ENCODE data around the gene CKLF.
A peak's percentile ranks its signal among the peaks of the same experiment; 100 is the strongest.
"Not testable (repeated sequence)": the region's sequence is repeated elsewhere in the genome, so short reads cannot be mapped to it uniquely, and the experiment has no call there.

Gene CKLF

GRCh38 chr16:66598111-66598510 lies 45.7 kb downstream of the CKLF start:
- no peak for DNase-seq (ENCODE audit: low read depth)

- no peak for DNase-seq (ENCODE audit: low read depth)
Observed at GRCh38 chr16:66599726-66600125, 47.4 kb downstream of the CKLF start.

GRCh38 chr16:66600477-66600876 lies 48.1 kb downstream of the CKLF start:
- no peak for DNase-seq (ENCODE audit: low read depth)

GRCh38 chr16:66601471-66601870 lies 49.1 kb downstream of the CKLF start:
- DNase-seq (ENCODE audit: low read depth): no peak

GRCh38 chr16:66603537-66604375 lies 51.4 kb downstream of the CKLF start:
- DNase-seq (ENCODE audit: low read depth): peak; percentile 52

- DNase-seq (ENCODE audit: low read depth): peak; percentile 64
Observed at GRCh38 chr16:66604376-66605176, 52.2 kb downstream of the CKLF start, which contains the start of gene CMTM3. TSS of gene CMTM3 (plus strand) at chr16:66604704. CDS start at chr16:66604806, 102 bp downstream.

- DNase-seq (ENCODE audit: low read depth): peak; percentile 19
Observed at GRCh38 chr16:66605177-66605978, 53.0 kb downstream of the CKLF start.

GRCh38 chr16:66605979-66606751 lies 53.8 kb downstream of the CKLF start:
- DNase-seq (ENCODE audit: low read depth): no peak

- DNase-seq (ENCODE audit: low read depth): peak; percentile 80
Observed at GRCh38 chr16:66608241-66609138, 56.1 kb downstream of the CKLF start.

- DNase-seq (ENCODE audit: low read depth): no peak
Observed at GRCh38 chr16:66609139-66609510, 56.7 kb downstream of the CKLF start.

- no peak for DNase-seq (ENCODE audit: low read depth)
Observed at GRCh38 chr16:66610111-66610820, 57.9 kb downstream of the CKLF start.

- not testable (repeated sequence) for DNase-seq (ENCODE audit: low read depth)
Observed at GRCh38 chr16:66611911-66612310, 59.5 kb downstream of the CKLF start.

GRCh38 chr16:66612422-66612821 lies 60.0 kb downstream of the CKLF start:
- no peak for DNase-seq (ENCODE audit: low read depth)

GRCh38 chr16:66614161-66614802 lies 61.9 kb downstream of the CKLF start:
- no peak for DNase-seq (ENCODE audit: low read depth)
